Sigmoid colon (tissue), 7 donors: ENCODE results near the gene CNTN1. TPM values are rescaled to one million over a fixed set of nuclear protein-coding genes. Genes with fewer than 3 reads are reported as not detected.

Experiments used
- DNase-seq: peaks from one replicate; pipeline ENCODE4 v3.0.0-alpha.2; 2019
- H3K27ac ChIP-seq, 4 donors: fragments of 200-600 bp; sonication (generic); one replicate each; pipeline ENCODE4 v1.5.1; 2016 to 2019; ENCODE audit warnings: mild to moderate bottlenecking in 1 of 4
- H3K27me3 ChIP-seq, 3 donors: fragments of 200-600 bp; sonication (generic); one replicate each; pipeline ENCODE4 v1.5.1; 2019; ENCODE audit warnings: mild to moderate bottlenecking in 1 of 3
- H3K36me3 ChIP-seq, 4 donors: fragments of 200-600 bp; sonication (generic); one replicate each; pipeline ENCODE4 v1.5.1; 2016 to 2019
- H3K4me1 ChIP-seq, 4 donors: fragments of 200-600 bp; sonication (generic); one replicate each; pipeline ENCODE4 v1.5.1; 2017 to 2019
- H3K4me3 ChIP-seq, 4 donors: fragments of 200-600 bp; sonication (generic); one replicate each; pipeline ENCODE4 v1.5.1; 2017 to 2019; ENCODE audit warnings: mild to moderate bottlenecking in 2 of 4, moderate library complexity in 1 of 4
- H3K9me3 ChIP-seq, 4 donors: fragments of 200-600 bp in 3 of 4; sonication (generic) in 3 of 4; one replicate each; pipeline versions ENCODE4 v1.5.1 to v1.6.1; 2013 to 2019
- EP300 ChIP-seq, 4 donors: sonication (generic); formaldehyde crosslinking; IDR thresholded peaks; one replicate each; pipeline ENCODE4 v1.6.1; 2017; ENCODE audit warnings: antibody characterized with exemption in 4 of 4
- POLR2A ChIP-seq, 2 donors: fragments of 450-650 bp; IDR thresholded peaks; one replicate each; pipeline ENCODE4 v1.6.1; 2016; ENCODE audit warnings: antibody characterized with exemption in 2 of 2, mild to moderate bottlenecking in 2 of 2, moderate library complexity in 2 of 2
- POLR2AphosphoS5 ChIP-seq, 4 donors: sonication (generic); formaldehyde crosslinking; IDR thresholded peaks; one replicate each; pipeline ENCODE4 v1.6.1; 2017; ENCODE audit warnings: antibody characterized with exemption in 4 of 4
- WGBS, 2 donors: extraction: QIAGEN DNeasy Blood & Tissue Kit; methylation state at CpG; one replicate each; pipeline ENCODE4 v1.1.7; 2013; 5-methylcytosine and 5-hydroxymethylcytosine counted together
- intact Hi-C: fragments of 100-400 bp; cut with DNase I; formaldehyde crosslinking; loops from one replicate; pipeline ENCODE4 v1.15.1; 2023
- polyA plus RNA-seq, 3 donors: library from polyadenylated mRNA; stranded (reverse); fragments of 200-250 nt; gene quantifications; one replicate each; pipeline ENCODE4 v1.2.3, GENCODE V29; 2013
- total RNA-seq, 4 donors: library from RNA; depleted of rRNA; stranded (reverse); fragments of >200 nt; gene quantifications; one replicate each; pipeline ENCODE4 v1.1.0, GENCODE V29; 2016
- TF ChIP-seq, protein P1 (sequence below), 4 experiments: fragments of 450-650 bp in 3 of 4; fragments of 200-600 bp in 1 of 4; IDR thresholded peaks; one replicate each; pipeline ENCODE4 v1.5.1; 2016 to 2019; ENCODE audit warnings: antibody characterized with exemption in 4 of 4, mild to moderate bottlenecking in 3 of 4, moderate library complexity in 2 of 4
- donor health status: healthy with polysubstance abuse.
- donor health status: Bipolar disorder and iron deficiency.
- donor health status: healthy.

Gene CNTN1
- total RNA-seq (10 to 100 TPM in 2 of 4 donors, 1 to 10 TPM in 2; 5.9 to 23.2 (median 10.0) TPM), polyA plus RNA-seq (under 1 TPM; 0.46 to 0.90 (median 0.60) TPM)

- TF ChIP-seq POLR2A (IDR thresholded peaks at IDR 0.05): no peak
- TF ChIP-seq, protein P1, sequence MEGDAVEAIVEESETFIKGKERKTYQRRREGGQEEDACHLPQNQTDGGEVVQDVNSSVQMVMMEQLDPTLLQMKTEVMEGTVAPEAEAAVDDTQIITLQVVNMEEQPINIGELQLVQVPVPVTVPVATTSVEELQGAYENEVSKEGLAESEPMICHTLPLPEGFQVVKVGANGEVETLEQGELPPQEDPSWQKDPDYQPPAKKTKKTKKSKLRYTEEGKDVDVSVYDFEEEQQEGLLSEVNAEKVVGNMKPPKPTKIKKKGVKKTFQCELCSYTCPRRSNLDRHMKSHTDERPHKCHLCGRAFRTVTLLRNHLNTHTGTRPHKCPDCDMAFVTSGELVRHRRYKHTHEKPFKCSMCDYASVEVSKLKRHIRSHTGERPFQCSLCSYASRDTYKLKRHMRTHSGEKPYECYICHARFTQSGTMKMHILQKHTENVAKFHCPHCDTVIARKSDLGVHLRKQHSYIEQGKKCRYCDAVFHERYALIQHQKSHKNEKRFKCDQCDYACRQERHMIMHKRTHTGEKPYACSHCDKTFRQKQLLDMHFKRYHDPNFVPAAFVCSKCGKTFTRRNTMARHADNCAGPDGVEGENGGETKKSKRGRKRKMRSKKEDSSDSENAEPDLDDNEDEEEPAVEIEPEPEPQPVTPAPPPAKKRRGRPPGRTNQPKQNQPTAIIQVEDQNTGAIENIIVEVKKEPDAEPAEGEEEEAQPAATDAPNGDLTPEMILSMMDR (IDR thresholded peaks at IDR 0.05): no peak
- TF ChIP-seq EP300 (IDR thresholded peaks at IDR 0.05): no peak
- no peak for TF ChIP-seq POLR2AphosphoS5 (IDR thresholded peaks at IDR 0.05)
- WGBS, 2 donors: 6 to 9% methylated on average over 31 of the region's 31 CpGs
- Histone ChIP-seq H3K27ac (peak within 1 kb of the TSS in 3 of 4 donors; percentile 35 to 84 (median 38)), H3K4me3 (peak within 1 kb of the TSS; percentile 45 to 64 (median 62)), H3K36me3 (no peaks in the 10 kb centered on the region), H3K9me3 (no peaks in the 10 kb centered on the region), H3K4me1 (peaks cover 0 to 20% (median 15%) of the 10 kb centered on the region in 4 donors), H3K27me3 (peaks cover 0 to 24% (median 0%) of the 10 kb centered on the region in 3 donors)
- intact Hi-C loops: no loop called here
- peak; percentile 83 for DNase-seq
Observed at GRCh38 chr12:40691913-40692764, at the start of gene CNTN1. CNTN1 (plus strand) TSS chr12:40692439.

DNA sequence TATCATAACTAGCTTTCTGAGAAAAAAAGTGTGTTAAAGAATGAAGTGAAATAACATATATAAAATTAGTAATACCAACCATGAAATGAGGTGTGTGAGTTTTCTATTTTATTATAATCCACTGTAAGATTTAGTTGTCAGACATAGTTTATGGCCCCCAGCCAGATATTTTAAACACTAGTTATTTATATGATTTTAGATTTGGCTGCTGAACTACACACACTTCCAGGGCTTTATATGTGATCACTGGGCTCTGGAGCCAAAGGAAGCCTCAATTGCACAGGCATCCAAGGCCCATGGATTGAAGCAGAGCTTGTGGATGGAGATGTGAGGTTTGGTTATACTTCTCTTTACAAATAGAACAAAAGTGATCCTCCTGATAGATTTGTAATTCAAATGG, 48.7 kb upstream of the CNTN1 start:
- Histone ChIP-seq H3K9me3 (no peaks in the 10 kb centered on the region), H3K4me3 (no peak overlapping the region), H3K4me1 (peaks cover 0 to 4% (median 0%) of the 10 kb centered on the region in 4 donors), H3K36me3 (no peaks in the 10 kb centered on the region), H3K27ac (no peak overlapping the region), H3K27me3 (no peaks in the 10 kb centered on the region)
- no peak for TF ChIP-seq EP300 (IDR thresholded peaks at IDR 0.05)
- TF ChIP-seq POLR2A (IDR thresholded peaks at IDR 0.05): no peak
- TF ChIP-seq, protein P1 (IDR thresholded peaks at IDR 0.05): no peak
- TF ChIP-seq POLR2AphosphoS5 (IDR thresholded peaks at IDR 0.05): no peak
- DNase-seq: no peak
- intact Hi-C loops: no loop called here

GRCh38 chr12:40643976-40644375, 48.3 kb upstream of the CNTN1 start:
- WGBS, 2 donors: 58 to 71% methylated on average over 1 of the region's 1 CpG
- Histone ChIP-seq H3K27ac (no peak overlapping the region), H3K27me3 (no peaks in the 10 kb centered on the region), H3K36me3 (no peaks in the 10 kb centered on the region), H3K9me3 (no peaks in the 10 kb centered on the region), H3K4me3 (no peak overlapping the region), H3K4me1 (peaks cover 0 to 4% (median 0%) of the 10 kb centered on the region in 4 donors)
- DNase-seq: no peak
- no peak for TF ChIP-seq POLR2A (IDR thresholded peaks at IDR 0.05)
- TF ChIP-seq, protein P1 (IDR thresholded peaks at IDR 0.05): no peak
- no peak for TF ChIP-seq EP300 (IDR thresholded peaks at IDR 0.05)
- no peak for TF ChIP-seq POLR2AphosphoS5 (IDR thresholded peaks at IDR 0.05)
- intact Hi-C loops: no loop called here

DNA sequence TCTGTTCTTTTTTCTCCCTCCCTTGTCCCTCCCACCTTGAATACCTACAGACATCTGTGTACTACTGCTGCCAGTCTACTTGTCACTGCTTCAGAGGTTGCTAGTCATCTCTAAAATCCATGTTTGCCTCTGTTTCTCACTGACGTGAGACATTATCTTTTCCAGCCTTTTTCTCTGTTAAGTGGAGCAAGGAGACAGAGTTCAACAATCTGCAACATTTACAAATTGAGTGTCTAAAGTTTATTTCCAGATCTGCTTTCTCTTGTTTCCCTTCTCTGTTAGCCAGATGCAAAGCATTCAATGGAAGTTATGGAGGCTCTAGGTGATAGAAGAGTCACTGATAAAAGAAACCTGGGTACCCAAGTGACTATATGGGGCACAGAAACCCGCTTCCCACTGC, 47.5 kb upstream of the CNTN1 start:
- Histone ChIP-seq H3K27me3 (no peaks in the 10 kb centered on the region), H3K27ac (no peak overlapping the region), H3K4me1 (peaks cover 0 to 4% (median 0%) of the 10 kb centered on the region in 4 donors), H3K36me3 (no peaks in the 10 kb centered on the region), H3K4me3 (no peak overlapping the region), H3K9me3 (no peaks in the 10 kb centered on the region)
- WGBS, 2 donors: 67 to 71% methylated on average over 2 of the region's 2 CpGs
- TF ChIP-seq POLR2A (IDR thresholded peaks at IDR 0.05) (no peak), EP300 (IDR thresholded peaks at IDR 0.05) (no peak), POLR2AphosphoS5 (IDR thresholded peaks at IDR 0.05) (no peak)
- TF ChIP-seq, protein P1 (IDR thresholded peaks at IDR 0.05): no peak
- DNase-seq: no peak
- intact Hi-C loops: no loop called here
